GM12872 (cell line): Measurements from ENCODE around the gene GAS7.

Experiments used
- TF ChIP-seq, protein P1 (sequence below): IDR thresholded peaks from 3 replicates; pipeline ENCODE4 v1.5.1; 2011; ENCODE audit warnings: low read depth, mild to moderate bottlenecking, low read length, moderate library complexity; ENCODE audit not compliant: insufficient read depth

Gene GAS7

DNA sequence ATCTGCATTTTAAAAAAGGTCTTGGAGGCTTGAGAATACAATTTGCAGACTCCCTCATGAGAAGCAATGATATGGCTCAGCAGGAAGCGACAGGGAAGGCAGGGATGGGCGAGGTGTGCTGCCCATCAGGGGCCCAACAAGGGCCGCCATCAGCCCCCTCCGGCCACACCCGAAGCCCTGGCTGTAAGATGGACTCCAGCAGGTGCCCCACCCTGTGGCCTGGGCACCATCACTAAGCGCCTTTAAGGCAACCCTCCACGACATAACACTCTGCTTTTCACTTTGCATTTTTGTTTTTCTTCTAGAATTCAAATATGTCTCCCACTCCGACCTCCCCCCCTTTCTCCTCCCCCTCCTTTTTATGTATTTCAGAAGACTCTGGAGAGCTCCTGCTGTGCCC lies 241.2 kb downstream of the GAS7 start:
- TF ChIP-seq, protein P1, sequence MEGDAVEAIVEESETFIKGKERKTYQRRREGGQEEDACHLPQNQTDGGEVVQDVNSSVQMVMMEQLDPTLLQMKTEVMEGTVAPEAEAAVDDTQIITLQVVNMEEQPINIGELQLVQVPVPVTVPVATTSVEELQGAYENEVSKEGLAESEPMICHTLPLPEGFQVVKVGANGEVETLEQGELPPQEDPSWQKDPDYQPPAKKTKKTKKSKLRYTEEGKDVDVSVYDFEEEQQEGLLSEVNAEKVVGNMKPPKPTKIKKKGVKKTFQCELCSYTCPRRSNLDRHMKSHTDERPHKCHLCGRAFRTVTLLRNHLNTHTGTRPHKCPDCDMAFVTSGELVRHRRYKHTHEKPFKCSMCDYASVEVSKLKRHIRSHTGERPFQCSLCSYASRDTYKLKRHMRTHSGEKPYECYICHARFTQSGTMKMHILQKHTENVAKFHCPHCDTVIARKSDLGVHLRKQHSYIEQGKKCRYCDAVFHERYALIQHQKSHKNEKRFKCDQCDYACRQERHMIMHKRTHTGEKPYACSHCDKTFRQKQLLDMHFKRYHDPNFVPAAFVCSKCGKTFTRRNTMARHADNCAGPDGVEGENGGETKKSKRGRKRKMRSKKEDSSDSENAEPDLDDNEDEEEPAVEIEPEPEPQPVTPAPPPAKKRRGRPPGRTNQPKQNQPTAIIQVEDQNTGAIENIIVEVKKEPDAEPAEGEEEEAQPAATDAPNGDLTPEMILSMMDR = no peak

DNA sequence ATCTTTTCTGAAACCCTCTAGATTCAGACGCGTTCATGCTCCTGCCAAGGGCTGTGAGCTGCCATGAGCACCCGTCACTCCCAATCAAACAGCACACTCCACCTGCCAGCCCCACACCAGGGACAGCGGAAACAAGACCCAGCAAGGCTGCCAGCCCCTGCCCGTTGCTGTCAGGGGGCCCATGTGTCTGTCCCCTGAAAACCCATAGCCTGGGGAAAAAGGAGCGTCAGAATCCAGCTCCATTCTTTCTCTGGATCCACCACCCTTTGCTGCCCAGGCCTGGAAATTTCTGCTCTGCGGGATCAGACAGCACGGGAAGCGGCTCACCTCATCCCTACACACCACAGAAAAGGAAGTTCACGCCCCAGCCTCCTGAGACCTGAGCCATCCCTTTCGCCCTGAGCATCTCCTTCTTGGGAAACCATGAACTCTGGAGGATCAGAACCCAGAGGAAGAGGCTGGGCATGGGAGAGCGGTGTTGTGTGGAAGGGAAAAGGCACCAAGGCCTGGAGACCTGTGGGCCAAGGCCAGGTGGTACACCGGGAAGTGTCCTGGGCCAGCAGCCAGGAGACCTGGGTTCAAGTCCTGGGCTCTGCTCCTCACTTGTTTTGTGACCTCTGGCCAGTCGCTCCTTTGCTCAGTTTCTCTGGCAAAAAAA lies 241.8 kb downstream of the GAS7 start:
- TF ChIP-seq, protein P1 = no peak

DNA sequence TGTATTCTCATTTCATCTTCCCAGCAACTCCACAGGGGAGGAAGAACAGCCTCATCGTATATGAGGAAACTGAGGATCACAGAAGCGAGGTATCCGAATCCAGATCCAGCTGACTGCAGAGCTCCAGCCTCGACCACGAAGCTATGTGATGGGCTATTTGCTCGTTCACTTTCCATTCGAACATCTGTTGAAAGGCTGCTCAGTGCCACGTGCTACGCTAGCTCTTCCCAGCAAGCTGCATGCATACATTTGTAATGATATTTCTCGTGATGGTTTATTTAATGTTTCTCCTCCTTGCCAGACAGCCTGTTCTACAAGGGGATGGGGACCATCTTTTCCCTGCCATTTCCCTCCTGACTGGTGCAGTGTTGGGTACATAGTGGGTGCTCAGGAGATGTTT lies 244.9 kb downstream of the GAS7 start:
- TF ChIP-seq, protein P1 = no peak

DNA sequence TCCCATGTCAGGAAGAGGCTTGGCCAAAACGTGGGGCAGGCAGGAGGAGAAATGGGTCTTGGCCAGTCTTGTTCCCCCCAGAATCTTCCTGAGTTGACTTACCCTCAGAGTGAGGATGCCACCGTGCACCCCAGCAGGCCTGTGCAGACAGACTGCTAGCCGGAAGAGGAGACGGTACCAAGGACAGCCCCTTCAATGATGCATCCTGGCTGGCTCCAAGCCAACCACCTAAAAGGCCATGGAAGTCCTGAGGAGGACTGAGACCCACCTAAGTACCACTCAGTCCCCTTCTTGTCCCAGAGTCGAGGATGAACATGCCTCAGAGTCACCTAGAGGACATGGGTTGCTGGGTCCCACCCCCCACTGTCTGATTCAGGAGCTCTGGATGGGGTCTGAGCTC lies 246.6 kb downstream of the GAS7 start:
- TF ChIP-seq, protein P1 = no peak

DNA sequence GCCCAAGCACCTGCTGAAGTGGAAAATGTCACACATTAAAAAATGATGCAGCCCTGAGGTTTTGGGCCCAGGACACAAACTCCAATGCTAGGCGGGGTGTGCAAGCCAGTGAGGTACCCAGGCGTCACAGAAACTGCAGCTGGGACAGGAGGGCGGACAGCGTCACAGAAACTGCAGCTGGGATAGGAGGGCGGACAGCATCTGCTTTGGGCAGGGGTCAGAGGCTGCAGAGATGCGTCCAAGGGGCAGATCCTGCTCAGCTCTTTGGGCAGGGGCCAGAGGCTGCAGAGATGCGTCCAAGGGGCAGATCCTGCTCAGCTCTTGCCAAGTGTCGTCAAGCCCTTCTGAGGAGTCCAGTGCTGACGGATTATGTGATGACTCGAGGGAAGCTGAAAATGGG lies 249.5 kb downstream of the GAS7 start:
- TF ChIP-seq, protein P1 = no peak

DNA sequence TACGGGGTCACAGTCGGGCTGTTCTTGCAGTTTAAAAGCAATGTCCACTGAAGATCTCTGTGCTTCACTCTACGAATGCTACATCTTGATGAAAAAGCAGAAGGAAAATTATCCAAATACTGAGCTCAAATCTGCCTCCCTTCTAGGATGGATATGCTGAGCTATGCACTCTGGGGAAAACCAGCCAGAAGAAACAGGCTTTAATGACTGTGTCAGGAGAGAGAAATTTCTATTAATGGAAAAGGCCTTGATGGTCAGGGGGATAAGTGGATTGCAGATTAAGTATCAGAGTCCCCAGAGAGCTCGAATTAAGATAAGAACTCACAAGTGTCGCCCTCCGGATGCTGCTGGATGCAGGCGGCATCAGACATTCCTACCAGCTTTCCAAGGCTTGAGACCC lies 253.7 kb downstream of the GAS7 start:
- TF ChIP-seq, protein P1 = no peak

DNA sequence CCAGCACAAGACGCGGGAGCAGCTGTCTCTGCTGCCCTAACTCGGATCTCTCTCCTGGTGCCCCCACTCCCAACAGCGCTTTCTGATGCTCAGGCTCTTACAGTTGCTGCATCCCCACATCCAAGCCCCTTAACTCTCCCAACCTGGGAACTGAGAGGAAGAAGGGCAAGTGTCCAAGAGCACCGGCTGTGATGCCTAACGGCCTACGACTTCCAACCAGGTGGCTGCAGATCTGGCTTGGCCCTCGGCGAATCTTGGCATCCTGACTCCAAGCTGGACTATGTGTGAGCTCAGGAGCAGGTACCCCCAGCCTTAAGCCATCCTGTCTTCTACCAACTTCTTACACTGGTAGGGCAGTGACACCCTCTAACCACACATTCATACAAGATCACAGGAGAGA lies 255.1 kb downstream of the GAS7 start:
- TF ChIP-seq, protein P1 = no peak

DNA sequence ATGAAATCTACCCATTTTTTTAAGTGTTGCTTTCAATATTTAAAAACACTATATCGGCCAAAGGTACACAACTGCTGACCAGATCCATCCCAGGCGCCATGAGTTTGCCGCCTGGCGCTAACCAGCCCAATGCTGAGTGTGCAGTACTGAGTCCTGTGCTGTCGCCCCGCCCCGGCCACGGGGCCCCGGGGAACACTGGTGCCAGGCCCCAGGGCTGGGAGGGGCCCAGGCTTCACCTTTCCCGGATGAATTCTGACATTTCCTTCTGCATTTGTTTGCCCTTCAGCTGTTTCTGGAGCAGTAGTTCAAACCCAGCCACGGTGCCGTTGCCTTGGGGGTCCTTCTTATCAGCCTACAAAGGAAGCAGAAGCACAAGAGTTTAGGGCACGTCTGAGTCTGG lies 255.5 kb downstream of the GAS7 start:
- TF ChIP-seq, protein P1 = no peak
